GM19328 (cell line): ENCODE measurements around the gene DNAJC15.
"Not testable (repeated sequence)": the region's sequence is repeated elsewhere in the genome, so short reads cannot be mapped to it uniquely, and the experiment has no call there.

Source experiments
- ATAC-seq: cut with Tn5 transposase; IDR thresholded peaks from one replicate; pipeline ENCODE4 v1.9.1; 2021; ENCODE audit warnings: mild to moderate bottlenecking, moderate library complexity; ENCODE audit not compliant: unreplicated experiment

DNAJC15 gene

DNA sequence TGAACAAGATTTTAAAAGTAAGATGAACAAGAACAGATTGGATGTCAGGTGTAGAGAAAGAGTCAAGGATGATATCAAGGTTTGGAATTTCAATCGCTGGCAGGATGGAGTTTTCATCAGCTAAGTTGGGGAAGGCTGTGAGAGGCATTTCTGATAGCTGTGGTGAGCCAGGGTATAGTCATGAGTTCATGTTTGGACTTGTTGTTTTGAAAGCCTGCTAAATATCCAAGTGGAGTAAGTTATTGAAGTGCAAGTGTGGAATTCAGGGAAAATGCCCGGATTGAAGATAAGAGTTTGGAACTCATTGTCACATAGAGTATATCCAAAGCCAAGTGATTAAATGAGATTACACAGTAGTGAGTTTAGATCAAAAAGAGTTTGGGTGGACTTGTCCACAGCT lies 20.4 kb upstream of the DNAJC15 start:
- no peak for ATAC-seq

DNA sequence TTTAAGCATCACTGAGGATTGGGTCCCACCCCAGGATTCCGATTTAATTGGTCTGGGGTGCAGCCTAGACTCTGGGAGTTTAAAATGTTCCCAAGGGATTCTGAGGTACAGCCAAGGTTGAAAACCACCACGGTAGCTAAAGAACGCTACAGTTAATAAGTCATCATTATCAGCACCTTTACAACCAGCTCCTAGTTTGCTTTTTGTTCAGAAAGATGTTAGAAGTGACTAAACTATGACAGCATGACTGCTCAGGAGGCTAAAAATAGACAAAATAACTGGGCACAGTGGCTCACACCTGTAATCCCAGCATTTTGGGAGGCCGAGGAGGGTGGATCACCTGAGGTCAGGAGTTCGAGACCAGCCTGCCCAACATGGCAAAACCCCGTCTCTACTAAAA lies 19.7 kb upstream of the DNAJC15 start:
- no peak for ATAC-seq

DNA sequence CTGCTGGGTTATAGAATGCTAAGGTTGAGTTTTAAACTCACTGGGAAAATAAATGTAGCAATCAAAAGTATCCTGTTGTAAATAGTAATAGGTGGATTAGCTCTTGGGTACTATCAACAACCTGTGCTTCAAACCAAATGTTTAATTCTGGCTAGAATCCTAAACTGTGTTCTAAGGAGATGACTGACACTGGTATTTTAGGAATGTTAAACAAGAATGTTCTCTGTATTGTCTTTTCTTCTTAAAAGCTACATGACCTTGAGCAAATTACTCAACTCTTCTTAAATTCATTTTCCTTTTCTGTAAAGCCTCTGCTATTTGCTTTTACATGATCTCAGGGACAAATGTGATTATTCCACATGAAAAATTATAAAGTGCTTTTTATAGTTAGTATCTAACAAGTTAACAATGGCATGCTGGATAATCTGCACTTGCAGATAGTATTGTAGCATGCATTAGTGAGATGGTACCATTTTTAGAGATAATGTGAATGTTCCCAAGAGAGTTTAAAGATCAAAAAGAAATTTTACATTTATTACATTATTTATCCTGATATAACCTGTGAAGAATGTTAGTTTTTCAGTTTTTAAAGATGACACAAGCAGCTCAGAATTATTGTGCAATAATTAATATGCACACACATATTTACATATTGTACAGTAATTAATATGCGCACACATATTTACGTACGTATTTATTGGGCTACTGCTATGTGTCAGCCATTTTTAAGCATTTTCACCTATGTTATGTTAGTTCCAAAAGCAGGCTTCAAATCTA lies 17.7 kb upstream of the DNAJC15 start:
- no peak for ATAC-seq

DNA sequence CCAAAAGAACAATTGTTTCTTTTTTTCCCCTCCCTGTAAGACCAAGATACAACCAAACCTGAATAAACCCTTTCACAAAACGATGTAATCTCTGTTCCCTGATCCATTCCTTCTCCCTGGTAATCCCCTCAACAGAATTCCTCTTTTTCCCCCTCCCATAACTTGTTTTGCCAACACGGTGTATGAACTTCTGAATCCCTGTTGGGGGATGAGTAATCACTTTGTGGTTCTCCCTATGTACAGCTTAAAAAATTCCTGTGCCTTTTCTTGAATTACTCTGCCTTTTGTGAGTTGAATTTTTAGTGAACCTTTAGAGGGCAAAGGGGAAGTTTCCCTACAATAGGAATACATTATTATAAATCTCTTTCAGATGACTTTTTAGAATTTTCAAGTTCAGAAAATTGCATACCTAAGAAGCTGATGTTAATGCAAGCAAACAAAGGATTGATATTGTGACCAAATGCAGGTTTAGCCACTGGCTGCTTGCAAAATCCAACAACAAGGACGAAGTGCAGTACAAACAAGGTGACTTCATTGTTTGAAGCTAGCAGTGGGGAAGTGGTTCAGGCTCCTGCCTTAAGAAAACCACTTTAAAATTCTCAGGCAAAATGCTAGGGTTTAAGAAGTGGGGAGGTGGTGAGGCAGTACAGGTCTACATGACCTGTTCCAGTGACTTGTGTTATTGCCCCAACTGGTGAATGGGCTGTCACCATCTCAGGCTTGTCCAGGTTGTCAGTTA lies 16.3 kb upstream of the DNAJC15 start:
- ATAC-seq: no peak

DNA sequence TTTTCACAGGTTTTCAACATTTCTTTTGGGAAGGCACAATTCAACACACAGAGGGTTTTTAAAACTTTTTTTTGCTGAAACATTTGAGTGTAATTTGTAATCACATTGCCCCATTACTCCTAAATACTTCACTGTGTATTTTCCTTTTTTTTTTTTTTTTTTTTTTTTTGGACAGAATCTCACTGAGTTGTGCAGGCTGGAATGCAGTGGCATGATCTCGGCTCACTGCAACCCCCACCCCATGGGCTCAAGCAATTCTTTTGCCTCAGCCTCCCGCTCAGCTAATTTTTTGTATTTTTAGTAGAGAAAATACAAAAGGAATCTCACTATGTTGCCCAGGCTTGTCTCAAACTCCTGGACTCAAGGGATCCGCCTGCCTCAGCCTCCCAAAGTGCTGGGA lies 14.8 kb upstream of the DNAJC15 start:
- no peak for ATAC-seq

DNA sequence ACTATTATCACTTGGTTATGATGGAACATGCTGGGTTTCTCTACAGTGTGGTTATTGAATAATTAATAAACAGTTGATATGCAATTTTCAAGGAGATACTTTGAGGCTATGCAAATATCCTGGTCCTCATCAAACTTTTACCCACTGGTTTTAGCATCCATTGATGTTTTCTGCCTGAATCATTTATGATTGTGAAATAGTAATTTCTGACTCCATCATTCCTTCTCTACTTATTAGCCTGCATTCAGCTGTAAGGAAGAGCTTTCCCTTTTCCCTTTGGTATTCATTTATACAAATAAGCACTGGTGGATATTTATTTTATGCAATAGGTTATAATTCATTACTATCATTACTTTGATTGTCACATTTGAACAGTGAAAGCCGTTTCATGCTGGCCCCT lies 13.9 kb upstream of the DNAJC15 start:
- ATAC-seq: no peak

DNA sequence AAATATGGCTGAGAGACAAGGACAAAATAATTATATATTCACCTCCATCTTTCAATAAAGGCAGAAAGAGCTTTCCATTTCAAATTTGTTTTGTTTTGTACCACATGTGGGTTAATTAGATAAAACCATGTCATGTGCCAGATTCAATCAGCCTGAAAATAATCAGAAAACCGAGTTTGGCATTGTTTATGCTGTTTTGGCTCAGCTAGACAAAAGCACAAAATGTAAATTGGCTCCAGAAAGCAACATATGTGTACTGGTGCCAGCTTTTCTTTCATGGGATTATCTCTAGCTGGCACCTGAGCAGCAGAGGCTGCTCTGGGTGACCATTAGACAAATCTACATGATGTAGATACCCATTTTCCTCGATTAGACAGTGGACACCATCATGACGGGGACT lies 9.2 kb upstream of the DNAJC15 start:
- no peak for ATAC-seq

DNA sequence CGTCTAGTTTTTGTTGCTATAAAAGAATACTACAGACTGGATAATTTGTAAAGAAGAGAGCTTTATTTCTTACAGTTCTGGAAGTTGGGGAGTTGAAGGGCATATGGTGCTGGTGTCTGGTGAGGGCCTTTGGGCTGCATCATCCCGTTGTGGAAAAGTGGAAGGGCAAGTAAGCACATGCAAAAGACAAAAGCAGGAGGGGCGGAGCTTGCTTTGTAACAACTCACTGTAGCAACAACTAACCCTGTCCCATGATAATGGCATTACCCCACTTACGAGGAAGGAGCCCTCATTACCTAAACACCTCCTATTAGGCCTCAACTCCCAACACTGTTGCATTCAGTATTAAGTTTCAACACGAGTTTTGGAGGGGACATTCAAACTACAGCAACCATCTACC lies 7.2 kb upstream of the DNAJC15 start:
- ATAC-seq: no peak

DNA sequence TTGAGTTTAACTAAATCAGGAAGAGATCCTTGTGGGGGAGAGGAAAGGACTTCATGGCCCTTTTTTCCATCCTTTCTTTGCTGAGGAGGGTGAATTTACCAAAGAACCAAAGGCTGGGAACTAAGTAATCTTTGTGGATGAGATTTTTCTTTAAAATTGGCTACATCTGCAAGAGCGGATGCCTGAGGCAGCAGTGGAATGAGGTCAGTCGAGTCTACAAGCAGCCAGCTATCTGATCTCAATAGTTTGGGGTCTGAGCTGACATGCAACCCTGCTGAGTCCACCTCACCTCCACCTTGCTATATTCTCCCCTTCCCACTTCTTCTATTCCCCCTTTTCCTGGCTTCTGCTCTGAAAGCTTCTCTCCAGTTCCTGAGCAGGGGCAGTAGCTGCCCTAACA lies 3.6 kb upstream of the DNAJC15 start:
- no peak for ATAC-seq

DNA sequence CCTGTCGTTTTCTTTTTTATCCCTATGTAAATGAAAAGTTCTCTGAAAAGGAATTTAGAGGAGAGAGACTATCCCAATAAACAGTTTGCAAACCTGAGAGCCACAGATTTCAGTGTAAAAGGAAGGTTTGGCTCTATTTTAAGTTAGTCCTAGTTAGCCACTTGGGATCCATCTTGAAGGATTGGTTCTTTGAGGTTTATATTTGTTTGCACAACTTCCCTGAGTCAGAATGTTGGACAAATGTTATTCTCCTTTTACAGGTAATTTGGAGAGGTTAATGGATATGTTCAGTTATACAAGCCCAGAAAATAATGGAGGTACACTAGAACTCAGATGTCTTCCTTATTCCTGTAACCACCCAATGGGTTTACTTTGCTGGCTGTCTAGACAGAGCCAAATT lies 2.6 kb upstream of the DNAJC15 start:
- no peak for ATAC-seq

DNA sequence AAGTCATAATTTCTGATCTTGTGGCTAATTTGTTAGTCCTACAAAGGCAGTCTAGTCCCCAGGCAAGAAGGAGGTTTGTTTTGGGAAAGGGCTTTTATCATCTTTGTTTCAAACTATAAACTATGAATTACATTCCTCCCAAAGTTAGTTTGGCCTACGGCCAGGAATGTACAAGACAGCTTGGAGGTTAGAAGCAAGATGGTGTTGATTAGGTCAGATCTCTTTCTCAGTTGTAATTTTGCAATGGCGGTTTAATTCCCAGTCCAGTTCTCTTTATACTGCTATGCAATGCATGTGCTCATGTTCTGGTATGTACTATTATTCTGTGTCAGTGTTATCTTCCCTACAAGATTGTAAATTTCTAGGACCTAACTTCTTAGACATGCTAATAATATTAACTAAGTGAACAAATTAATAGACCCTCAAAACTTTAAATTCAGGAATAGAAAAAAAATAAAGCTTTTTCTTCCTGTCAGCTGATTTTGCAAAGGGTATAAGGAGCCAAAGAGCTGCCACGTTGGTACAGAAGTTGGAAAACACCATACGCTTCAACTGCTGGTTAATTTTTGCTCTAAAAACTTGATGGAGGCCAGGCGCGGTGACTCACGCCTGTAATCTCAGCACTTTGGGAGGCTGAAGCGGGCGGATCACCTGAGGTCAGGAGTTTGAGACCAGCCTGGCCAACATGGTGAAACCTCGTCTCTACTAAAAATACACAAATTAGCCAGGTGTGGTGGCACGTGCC lies 1.3 kb upstream of the DNAJC15 start:
- ATAC-seq: no peak

DNA sequence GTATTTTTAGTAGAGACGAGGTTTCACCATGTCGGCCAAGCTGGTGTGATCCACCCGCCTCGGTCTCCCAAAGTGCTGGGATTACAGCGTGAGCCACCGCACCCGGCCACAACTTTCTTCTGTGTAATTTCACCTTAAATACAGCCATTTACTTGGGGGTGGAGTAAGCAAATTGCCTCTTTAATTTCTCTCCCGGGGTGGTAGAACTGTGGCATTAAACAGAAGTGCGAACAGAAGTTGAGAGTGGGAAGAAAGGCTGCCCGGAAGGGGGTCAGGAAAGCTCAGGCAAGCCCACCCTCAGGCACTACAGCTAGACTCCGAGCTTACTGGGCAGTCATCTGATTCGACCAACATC lies 475 bp upstream of the DNAJC15 start:
- ATAC-seq: no peak

DNA sequence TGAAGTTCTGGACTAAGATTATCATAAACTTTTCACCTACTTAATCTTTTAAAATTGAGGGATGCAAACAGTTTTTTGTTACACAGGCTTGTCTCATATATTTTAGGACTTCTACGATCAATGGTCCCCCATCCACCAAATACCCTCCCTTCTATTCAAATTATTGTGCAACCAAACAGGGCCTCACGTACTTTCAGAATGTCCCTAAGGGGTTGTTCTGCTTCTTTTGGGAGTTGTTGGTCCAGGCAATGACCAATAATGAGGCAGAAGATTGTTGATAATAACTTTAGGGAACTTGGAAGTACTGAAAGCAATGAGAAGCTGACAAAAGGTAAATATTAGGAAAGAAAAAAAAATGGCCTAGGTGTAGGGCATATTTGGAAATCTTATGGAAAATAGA lies 2.9 kb downstream of the DNAJC15 start:
- no peak for ATAC-seq

DNA sequence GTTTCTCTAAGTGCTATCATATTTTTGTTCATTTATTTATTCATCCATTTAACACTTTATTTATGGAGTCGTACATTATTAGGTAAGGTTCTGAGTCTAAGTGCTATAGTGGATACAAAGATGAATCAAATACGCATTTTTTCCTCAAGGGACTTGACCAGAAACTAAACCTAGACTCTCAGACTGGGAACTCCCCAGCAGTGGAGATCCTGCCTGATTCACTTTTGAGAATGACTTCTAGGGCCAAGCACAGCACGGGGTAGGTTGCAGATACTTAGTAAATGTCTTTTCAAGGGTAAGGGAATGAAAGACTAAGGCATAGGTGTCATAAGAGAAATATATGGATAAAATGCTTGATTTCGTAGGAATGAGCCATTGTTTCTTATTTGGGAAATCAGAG lies 7.2 kb downstream of the DNAJC15 start:
- no peak for ATAC-seq

DNA sequence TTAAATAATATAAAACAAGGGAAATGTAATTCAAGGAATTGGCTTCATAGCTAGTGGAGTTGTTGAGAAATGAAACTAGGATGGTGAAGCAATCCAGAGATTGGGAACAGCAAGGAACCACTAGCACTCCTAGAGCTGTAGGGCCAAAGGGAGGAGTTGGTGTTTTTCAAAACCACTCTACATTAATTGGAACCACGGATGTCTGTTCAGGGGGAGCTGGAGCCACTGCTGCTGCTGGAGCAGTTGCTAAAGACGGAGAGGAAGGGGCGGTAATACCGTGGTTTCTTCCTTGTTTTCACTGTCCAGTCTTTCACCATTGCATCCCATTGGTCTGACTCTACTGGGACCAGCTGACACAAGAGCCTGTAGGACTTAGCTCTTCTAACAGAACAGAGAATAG lies 8.5 kb downstream of the DNAJC15 start:
- ATAC-seq: no peak

DNA sequence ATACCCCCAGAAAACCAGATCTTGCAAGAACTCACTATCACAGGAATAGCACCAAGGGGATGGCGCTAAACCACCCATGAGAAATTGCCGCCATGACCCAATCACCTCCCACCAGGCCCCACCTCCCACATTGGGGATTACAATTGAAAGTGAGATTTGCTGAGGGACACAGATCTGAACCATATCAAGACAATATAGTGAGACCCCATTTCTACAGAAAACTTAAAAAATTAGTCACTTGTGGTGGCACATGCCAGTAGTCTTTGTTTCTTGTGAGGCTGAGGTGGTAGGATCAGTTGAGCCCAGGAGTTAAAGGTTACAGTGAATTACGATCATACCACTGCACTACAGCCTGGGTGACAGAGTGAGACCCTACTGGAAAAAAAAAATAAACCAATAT lies 9.7 kb downstream of the DNAJC15 start:
- no peak for ATAC-seq

DNA sequence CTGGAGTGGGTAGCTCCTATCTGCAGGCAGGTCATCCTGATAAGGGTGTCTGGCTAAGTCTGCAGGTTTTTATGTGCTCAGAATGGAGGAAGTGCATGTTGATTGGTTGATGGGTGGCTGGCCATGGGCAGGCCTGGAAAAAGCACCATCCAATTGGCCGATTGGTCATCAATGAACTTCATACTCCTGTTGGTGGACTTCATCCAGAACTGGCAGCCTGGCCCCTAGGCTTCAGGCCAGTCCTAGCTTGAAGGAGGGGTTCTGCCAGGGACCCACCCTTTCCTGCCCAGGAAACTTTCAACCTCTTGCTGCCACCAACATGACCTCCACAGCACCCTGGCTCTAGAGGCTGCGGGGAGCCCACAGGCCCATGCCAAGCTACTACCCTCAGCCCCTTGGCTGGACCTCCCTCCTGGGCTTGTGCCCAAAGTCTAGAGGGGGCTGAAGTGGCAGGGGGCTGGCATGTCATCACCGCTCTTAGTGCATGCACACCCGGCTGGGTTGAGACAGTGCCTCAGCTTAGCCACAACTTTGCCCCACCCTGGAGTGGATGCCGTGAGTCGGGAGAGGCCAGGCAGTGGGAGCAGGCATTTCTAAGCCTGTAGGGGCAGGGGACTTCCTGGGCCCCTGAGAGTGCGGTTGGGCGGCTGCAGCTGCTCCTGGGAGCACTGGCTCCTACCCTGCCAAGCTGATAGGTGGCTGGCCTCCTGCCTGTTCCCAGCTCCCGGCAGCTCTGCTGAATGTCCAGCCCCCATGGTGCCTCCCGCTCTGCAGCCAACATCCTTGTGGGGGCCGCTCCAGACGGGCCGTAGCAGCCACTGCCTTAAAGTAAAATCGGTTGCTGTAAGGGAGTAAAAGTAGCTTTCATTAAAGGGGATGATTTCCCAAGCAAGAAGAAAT lies 13.2 kb downstream of the DNAJC15 start:
- no peak for ATAC-seq

DNA sequence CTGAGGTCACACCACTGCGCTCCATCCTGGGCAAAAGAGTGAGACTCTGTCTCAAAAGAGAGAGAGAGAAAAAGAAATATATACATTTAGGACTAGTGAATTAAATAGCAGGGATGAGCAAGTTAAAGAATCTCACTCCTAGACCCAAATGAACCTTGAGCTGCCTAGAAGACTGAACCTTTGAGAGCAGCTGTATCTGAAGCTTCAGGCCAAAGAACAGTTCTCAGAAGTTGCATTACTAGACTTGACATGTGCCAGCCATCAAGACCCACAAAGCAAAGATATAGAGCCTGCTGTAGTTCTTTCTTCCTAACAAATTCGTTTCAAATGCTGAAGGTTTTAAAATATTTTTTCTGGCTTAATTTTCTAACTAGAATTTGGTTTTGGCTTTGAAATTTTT lies 16.6 kb downstream of the DNAJC15 start:
- no peak for ATAC-seq

DNA sequence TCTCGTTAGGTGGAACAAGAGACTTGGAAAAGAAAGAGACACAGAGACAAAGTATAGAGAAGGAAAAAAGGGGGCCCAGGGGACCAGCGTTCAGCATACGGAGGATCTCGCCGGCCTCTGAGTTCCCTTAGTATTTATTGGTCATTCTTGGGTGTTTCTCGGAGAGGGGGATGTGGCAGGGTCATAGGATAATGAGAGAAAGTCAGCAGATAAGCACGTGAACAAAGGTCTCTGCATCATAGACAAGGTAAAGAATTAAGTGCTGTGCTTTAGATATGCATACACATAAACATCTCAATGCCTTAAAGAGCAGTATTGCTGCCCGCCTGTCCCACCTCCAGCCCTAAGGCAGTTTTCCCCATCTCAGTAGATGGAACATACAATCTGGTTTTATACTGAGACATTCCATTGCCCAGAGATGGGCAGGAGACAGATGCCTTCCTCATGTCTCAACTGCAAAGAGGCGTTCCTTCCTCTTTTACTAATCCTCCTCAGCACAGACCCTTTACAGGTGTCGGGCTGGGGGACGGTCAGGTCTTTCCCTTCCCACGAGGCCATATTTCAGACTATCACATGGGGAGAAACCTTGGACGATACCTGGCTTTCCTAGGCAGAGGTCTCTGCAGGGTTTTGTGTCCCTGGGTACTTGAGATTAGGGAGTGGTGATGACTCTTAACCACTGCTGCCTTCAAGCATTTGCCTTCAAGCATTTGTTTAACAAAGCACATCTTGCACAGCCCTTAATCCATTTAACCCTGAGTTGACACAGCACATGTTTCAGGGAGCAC lies 17.4 kb downstream of the DNAJC15 start:
- not testable (repeated sequence) for ATAC-seq

DNA sequence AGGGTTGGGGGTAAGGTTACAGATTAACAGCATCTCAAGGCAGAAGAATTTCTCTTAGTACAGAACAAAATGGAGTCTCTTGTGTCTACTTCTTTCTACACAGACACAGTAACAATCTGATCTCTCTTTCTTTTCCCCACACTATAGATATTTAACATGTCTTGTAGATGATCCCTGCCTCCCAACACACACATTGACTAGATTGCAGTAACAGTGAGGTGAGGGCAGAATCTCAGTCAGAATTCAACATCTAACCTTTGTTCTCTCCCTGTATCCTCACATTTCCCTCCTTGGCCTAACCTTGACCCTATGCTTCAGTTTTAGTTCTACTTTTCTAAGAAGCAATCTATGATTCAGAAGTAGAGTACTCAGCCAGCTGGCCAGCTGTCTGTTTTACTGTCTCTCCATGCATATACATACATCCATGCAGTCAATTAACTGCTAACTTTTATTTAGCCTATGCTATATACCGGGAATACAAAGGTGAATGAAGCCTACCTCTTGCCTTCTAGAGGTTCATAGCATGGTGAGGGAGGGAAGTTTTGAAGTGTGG lies 18.1 kb downstream of the DNAJC15 start:
- peak; percentile 52 for ATAC-seq
